ENCODE measurements around the gene UNC45A.
"Not testable (repeated sequence)": the region's sequence is repeated elsewhere in the genome, so short reads cannot be mapped to it uniquely, and the experiment has no call there.

Gene UNC45A

DNA sequence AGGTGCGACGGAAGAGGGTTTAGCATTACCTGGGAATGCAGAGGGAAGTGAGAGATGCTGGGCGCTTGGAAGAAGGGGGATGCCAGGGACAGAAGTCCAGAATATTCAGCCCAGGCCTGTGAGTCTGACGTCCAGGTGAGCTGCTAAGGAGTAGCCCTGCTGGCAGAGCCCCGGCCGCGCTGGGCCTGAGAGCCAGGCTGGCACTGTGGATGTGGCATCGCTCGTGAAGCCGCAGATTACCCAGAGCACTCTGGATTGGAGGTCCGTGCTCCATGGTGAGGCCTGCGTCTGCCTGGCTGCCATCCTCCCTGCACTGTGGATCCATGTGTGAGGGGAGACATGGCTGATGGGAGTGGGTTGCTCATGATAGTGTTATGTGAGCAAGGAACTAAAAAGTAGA, 17.5 kb upstream of the UNC45A start:
- DNase-seq (ENCODE audit: low read depth in 1 of 2, low spot score in 1 of 2) = no peak

GRCh38 chr15:90918034-90918788, 16.9 kb upstream of the UNC45A start:
- no peak for DNase-seq (ENCODE audit: low read depth in 1 of 2, low spot score in 1 of 2)

DNA sequence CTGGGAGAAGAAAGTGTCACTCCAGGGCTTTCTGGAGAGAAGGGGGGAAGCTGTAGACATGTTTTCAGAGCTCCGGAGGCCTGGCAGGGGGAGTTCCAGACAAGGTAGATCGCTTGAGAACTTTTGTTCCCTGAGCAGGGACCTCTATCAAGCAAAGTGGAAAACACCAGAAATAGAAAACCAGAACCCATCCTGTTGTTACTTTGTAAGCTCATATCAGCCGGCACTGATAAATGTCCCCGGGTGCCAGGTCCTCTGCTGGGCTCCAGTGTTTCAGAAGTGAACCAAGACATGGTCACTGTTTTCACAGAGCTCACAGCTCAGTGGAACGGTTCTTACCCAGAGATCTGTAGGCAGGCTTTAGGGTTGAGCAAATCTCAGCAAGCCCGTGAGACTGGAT, 16.2 kb upstream of the UNC45A start:
- no peak for DNase-seq (ENCODE audit: low read depth in 1 of 2, low spot score in 1 of 2)

DNA sequence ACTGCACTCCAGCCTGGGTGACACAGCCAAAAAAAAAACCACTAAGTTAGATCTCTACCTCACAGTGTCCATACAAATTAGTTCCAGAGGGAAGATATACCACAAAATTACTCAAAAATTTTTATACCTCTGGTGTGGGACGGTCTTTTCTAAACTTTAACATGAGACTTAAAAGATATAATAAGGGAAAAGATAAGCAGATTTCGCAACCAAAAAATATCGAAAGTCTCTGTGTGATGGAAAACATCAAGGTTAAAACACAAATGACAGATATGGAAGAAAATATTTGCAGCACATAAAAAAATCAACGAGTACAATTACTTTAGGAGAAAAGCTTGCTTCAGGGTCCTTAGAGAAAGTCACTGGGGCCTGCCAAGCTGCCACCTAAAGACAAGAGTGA, 13.2 kb upstream of the UNC45A start:
- DNase-seq (ENCODE audit: low read depth in 1 of 2, low spot score in 1 of 2) = no peak

- not testable (repeated sequence) for DNase-seq (ENCODE audit: low read depth in 1 of 2, low spot score in 1 of 2)
Observed at GRCh38 chr15:90922712-90923322, 12.3 kb upstream of the UNC45A start.

DNA sequence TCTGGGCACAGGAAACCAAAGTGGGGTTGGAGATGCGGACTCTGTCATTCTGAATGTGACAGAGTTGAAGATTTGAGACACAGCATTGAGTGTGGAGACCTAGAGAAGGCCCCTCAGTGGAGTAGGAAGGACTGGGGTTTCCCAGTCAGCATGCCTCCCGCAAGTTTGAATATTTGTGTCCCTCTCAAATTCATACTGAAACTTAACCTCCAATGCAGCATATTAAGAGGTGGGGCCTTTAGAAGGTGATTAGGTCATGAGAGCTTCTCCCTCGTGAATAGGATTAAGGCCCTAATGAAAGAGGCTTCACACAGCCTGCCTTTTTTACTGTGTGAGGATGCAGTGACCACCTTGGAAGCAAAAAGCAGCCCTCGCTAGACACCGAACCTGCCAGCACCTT, 10.7 kb upstream of the UNC45A start:
- DNase-seq (ENCODE audit: low read depth in 1 of 2, low spot score in 1 of 2) = no peak

- not testable (repeated sequence) for DNase-seq (ENCODE audit: low read depth in 1 of 2, low spot score in 1 of 2)
Observed at GRCh38 chr15:90926766-90927165, 8.3 kb upstream of the UNC45A start.

GRCh38 chr15:90928106-90928505, 7.0 kb upstream of the UNC45A start:
- DNase-seq (ENCODE audit: low read depth in 1 of 2, low spot score in 1 of 2) = not testable (repeated sequence)

GRCh38 chr15:90929246-90930019, 5.7 kb upstream of the UNC45A start:
- no peak for DNase-seq (ENCODE audit: low read depth in 1 of 2, low spot score in 1 of 2)

DNA sequence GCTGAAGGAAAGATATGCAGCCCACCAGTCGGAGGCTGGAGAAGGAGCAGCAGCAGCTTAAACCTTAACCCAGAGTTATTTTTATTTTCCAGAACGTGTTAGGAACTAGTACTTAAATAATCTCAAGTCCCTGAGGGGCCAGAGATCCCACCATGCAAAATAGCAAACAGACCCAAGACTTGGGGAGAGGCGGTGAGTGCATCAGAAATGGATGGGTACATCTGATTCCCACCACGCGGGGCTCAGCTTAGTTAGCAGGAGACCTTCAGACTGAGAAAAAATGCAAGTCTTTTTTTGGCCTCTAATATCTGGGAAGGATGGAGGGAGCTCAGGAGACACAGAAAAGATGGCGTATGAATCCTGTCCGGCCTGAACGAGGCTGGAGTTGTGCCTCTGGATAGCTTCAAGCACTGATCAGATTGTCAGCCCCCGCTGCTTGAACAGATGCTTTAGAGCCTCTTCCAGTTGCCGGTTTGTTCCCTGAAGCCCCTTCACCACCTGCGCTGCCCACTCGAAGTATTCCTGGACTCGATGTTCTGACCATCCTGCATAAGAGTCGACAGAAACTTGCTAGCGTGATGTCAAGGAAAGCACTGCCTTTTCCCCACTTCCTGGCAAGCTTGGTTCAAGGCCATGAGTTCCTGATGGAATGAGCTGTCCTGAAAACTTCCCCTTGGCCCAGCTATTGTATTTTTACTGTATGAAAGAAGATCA, 4.1 kb upstream of the UNC45A start:
- DNase-seq (ENCODE audit: low read depth in 1 of 2, low spot score in 1 of 2) = no peak

DNA sequence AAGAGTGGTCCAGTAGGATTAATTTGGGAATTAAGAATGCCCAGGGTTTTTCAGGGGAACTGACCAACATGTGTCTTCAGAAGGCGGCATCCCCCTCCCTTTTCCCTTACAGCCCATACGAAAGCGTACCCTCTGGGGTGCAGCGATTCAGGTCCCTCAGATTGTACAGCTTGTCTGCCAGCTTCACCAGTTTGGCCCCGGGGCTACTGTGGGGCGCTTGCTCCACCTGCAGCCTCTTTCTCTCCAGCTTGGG, 3.6 kb upstream of the UNC45A start:
- no peak for DNase-seq (ENCODE audit: low read depth in 1 of 2, low spot score in 1 of 2)

DNA sequence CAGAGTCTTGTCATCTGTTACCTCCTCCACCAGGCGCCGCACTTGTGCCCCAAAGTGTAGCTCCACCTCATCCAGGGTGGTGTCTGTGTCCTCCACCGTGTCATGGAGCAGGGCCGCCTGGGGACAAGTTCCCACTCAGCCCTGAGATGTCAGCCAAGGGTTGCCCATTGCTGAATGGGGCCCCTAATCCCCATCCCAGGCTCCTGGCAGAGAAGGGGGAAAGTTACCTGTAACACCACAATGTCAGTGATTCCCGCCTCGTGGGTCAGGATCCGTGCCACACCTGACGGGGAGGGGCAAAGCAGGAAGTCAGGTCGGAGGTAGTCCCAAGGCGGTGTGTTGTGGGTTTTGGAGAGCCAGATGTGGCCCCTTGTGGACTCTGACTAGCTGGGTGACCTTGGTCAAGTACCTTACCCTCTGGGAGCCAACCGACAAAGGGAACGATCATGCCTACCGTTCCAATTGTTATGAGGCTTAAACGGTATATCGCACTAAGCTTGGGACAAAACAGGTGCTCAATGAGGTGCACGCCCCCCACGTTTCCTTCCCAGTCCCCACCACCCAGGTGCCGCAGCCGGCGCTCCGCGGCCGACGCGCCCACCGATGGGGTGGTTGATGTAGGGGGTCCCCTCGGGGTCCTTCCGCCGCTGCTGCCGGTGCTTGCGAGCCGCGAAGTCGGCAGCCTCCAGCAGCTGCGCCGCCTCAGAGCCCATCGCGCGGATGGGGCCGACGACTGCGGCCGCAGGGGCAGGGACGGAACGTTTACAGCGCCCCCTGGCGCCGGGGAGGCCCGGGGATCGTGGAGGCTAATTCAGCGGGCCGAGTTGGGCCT, 3.0 kb upstream of the UNC45A start, which contains the start of gene HDDC3:
TSS of gene HDDC3 (minus strand) at position 722 of the 832 bp plus-strand sequence. CDS start at position 713, 9 bp downstream.
- peak; percentile 87 to 89 for DNase-seq (ENCODE audit: low read depth in 1 of 2, low spot score in 1 of 2)

GRCh38 chr15:90932660-90932991, 2.5 kb upstream of the UNC45A start:
- DNase-seq (ENCODE audit: low read depth in 1 of 2, low spot score in 1 of 2) = no peak

- DNase-seq (ENCODE audit: low read depth in 1 of 2, low spot score in 1 of 2) = no peak
Observed at GRCh38 chr15:90933301-90933700, 1.8 kb upstream of the UNC45A start.

- DNase-seq (ENCODE audit: low read depth in 1 of 2, low spot score in 1 of 2) = peak; percentile 69 to 76
Observed at GRCh38 chr15:90934256-90934948, 683 bp upstream of the UNC45A start.

DNA sequence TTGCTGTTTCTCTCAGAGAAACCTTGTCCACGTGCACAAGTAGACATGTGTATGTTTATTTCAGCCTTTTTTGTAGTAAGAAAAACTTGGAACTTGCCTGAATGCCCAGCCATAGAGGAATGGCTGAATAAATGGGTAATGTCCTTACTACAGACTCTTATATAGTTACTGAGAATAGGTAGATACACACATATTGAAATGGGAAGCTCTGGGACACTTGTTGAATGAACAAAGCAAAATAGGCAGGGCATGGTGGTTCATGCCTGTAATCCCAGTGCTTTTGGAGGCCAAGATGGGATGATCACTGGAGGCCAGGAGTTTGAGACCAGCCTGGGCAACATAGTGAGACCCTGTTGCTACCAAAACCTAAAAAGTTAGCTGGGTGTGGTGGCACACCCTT, 1.7 kb downstream of the UNC45A start:
- no peak for DNase-seq (ENCODE audit: low read depth in 1 of 2, low spot score in 1 of 2)

GRCh38 chr15:90938261-90938660, 3.2 kb downstream of the UNC45A start:
- no peak for DNase-seq (ENCODE audit: low read depth in 1 of 2, low spot score in 1 of 2)

- DNase-seq (ENCODE audit: low read depth in 1 of 2, low spot score in 1 of 2) = no peak
Observed at GRCh38 chr15:90939756-90940155, 4.7 kb downstream of the UNC45A start.

DNA sequence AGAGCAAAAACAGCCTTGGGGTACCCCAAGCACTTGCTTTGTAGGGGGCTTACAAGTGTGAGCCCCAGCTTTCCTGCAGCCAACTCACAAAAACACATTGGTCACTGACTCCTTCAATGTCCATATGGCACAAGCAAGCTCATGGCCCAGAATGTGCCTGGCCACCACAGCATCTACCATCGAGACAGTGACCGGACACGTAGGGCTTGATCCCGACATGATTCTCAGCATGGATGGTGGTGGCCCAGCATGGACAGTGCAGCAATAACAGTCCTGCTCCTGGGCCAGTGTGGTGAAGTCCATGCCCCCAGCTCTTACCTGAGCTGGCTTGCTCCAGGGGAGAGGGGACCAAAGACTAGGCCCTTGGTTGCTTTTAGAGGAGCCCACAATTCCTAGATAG, 6.0 kb downstream of the UNC45A start:
- DNase-seq (ENCODE audit: low read depth in 1 of 2, low spot score in 1 of 2) = no peak

GRCh38 chr15:90942354-90943120, 7.5 kb downstream of the UNC45A start:
- DNase-seq (ENCODE audit: low read depth in 1 of 2, low spot score in 1 of 2) = no peak
